B cell (primary cell): ENCODE measurements around the gene WDSUB1.

Source experiments
- EZH2 ChIP-seq: IDR thresholded peaks from 2 replicates; pipeline ENCODE4 v1.6.1; 2012; ENCODE audit warnings: borderline replicate concordance, low read depth, mild to moderate bottlenecking, moderate library complexity, low read length; ENCODE audit not compliant: insufficient read depth, poor library complexity, severe bottlenecking
- TF ChIP-seq, protein P1 (sequence below): fragments of 200-600 bp; IDR thresholded peaks from one replicate; pipeline ENCODE4 v1.8.0; 2022; ENCODE audit warnings: antibody characterized with exemption, mild to moderate bottlenecking

DNA sequence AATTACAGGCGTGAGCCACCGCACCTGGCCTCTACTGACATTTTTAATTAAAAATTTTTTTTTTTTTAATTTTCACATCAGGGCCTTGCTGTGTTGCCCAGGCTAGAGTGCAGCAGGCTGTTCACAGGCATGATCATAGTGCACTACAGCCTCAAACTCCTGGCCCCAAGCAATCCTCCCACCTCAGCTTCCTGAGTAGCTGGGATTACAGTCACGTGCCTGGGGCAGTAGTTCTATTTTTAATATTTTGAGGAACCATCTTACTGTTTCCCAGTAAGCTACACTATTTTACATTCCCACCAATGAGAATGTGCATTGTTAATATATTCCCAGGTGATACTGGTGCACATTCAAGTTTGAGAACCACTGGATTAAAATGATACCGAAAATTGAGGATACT is 92.7 kb downstream of the WDSUB1 start:
- TF ChIP-seq, protein P1, sequence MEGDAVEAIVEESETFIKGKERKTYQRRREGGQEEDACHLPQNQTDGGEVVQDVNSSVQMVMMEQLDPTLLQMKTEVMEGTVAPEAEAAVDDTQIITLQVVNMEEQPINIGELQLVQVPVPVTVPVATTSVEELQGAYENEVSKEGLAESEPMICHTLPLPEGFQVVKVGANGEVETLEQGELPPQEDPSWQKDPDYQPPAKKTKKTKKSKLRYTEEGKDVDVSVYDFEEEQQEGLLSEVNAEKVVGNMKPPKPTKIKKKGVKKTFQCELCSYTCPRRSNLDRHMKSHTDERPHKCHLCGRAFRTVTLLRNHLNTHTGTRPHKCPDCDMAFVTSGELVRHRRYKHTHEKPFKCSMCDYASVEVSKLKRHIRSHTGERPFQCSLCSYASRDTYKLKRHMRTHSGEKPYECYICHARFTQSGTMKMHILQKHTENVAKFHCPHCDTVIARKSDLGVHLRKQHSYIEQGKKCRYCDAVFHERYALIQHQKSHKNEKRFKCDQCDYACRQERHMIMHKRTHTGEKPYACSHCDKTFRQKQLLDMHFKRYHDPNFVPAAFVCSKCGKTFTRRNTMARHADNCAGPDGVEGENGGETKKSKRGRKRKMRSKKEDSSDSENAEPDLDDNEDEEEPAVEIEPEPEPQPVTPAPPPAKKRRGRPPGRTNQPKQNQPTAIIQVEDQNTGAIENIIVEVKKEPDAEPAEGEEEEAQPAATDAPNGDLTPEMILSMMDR = no peak
- TF ChIP-seq EZH2 = no peak
